DLD1 (cell line): ENCODE measurements around the gene RAB4A.

Experiments
- in situ Hi-C: cut with HindIII; loops from 2 replicates; pipeline ENCODE4 v1.10.0; 2017; ENCODE audit warnings: low sequenced_read_pairs

Gene RAB4A

GRCh38 chr1:229241390-229241789 lies 29.5 kb upstream of the RAB4A start:
- in situ Hi-C loops = no loop called here

GRCh38 chr1:229243638-229244037 lies 27.3 kb upstream of the RAB4A start:
- in situ Hi-C loops = no loop called here

GRCh38 chr1:229244091-229244490 lies 26.8 kb upstream of the RAB4A start:
- in situ Hi-C loops = no loop called here

- in situ Hi-C loops = no loop called here
Observed at GRCh38 chr1:229247871-229248270, 23.0 kb upstream of the RAB4A start.

GRCh38 chr1:229248821-229249817 lies 21.8 kb upstream of the RAB4A start:
- in situ Hi-C loops = no loop called here

- in situ Hi-C loops = no loop called here
Observed at GRCh38 chr1:229249854-229250644, 20.9 kb upstream of the RAB4A start.

- in situ Hi-C loops = no loop called here
Observed at GRCh38 chr1:229251185-229251584, 19.7 kb upstream of the RAB4A start.

- in situ Hi-C loops = no loop called here
Observed at GRCh38 chr1:229252228-229252984, 18.5 kb upstream of the RAB4A start.

- in situ Hi-C loops = no loop called here
Observed at GRCh38 chr1:229253151-229253974, 17.5 kb upstream of the RAB4A start.

GRCh38 chr1:229254910-229255541 lies 15.9 kb upstream of the RAB4A start:
- in situ Hi-C loops = no loop called here

GRCh38 chr1:229258031-229258756 lies 12.7 kb upstream of the RAB4A start:
- in situ Hi-C loops = no loop called here

GRCh38 chr1:229258757-229259060 lies 12.2 kb upstream of the RAB4A start:
- in situ Hi-C loops = no loop called here

GRCh38 chr1:229260297-229260696 lies 10.6 kb upstream of the RAB4A start:
- in situ Hi-C loops = no loop called here

GRCh38 chr1:229262239-229262638 lies 8.7 kb upstream of the RAB4A start:
- in situ Hi-C loops = no loop called here

- in situ Hi-C loops = no loop called here
Observed at GRCh38 chr1:229263254-229263653, 7.7 kb upstream of the RAB4A start.

GRCh38 chr1:229264068-229264467 lies 6.8 kb upstream of the RAB4A start:
- in situ Hi-C loops = no loop called here

- in situ Hi-C loops = no loop called here
Observed at GRCh38 chr1:229264487-229264886, 6.4 kb upstream of the RAB4A start.

- in situ Hi-C loops = no loop called here
Observed at GRCh38 chr1:229266274-229266673, 4.6 kb upstream of the RAB4A start.

GRCh38 chr1:229266832-229267500 lies 3.9 kb upstream of the RAB4A start:
- in situ Hi-C loops = no loop called here
